Vagina (tissue), 2 donors: Measurements from ENCODE around the gene ADAMTS13.

Experiments
- POLR2A ChIP-seq, 2 donors: fragments of 450-650 bp; IDR thresholded peaks; one replicate each; pipeline ENCODE4 v1.6.1; 2017; ENCODE audit warnings: antibody characterized with exemption in 2 of 2, mild to moderate bottlenecking in 2 of 2, moderate library complexity in 2 of 2
- TF ChIP-seq, protein P1 (sequence below), 3 experiments: fragments of 450-650 bp in 2 of 3; fragments of 200-600 bp in 1 of 3; sonication (generic) in 1 of 3; IDR thresholded peaks; one replicate each; pipeline ENCODE4 v1.5.1; 2017 to 2019; ENCODE audit warnings: antibody characterized with exemption in 3 of 3, mild to moderate bottlenecking in 2 of 3, moderate library complexity in 2 of 3

DNA sequence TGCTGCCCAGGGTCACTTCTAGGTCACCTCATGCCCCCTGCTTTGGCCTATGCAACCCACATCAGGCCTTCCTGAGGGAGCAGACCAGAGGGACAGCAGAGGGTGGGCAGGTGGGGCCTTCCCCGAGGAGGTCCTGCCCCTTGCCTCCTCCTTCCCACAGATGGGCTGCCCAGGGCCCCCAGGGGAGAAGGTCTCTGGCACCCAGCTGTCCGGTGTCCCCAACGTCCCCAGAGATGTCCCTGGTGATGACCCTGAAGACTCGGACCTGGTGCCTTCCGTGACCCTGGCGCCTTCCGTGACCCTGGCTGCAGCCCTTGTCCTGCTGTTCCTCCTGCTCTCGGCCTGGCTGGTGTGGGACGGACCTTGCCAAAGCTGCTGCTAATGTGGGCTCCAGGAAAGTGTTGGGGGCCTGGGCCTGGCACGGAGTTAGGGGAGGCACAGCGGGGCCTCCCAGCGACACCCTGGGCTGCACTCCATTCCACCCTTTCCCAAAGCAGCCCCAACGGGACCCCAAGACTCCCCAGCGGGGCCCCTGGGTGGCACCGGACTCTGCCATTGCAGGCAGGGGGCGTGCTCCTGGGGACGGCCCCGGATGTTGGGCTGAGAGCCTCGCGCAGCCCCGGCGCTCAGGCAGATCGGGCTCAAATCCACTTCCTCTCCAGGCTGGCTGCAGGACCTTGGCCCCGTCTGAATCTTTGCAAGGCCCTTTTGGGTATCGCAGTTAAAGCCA is 63.5 kb downstream of the ADAMTS13 start:
- TF ChIP-seq, protein P1, sequence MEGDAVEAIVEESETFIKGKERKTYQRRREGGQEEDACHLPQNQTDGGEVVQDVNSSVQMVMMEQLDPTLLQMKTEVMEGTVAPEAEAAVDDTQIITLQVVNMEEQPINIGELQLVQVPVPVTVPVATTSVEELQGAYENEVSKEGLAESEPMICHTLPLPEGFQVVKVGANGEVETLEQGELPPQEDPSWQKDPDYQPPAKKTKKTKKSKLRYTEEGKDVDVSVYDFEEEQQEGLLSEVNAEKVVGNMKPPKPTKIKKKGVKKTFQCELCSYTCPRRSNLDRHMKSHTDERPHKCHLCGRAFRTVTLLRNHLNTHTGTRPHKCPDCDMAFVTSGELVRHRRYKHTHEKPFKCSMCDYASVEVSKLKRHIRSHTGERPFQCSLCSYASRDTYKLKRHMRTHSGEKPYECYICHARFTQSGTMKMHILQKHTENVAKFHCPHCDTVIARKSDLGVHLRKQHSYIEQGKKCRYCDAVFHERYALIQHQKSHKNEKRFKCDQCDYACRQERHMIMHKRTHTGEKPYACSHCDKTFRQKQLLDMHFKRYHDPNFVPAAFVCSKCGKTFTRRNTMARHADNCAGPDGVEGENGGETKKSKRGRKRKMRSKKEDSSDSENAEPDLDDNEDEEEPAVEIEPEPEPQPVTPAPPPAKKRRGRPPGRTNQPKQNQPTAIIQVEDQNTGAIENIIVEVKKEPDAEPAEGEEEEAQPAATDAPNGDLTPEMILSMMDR (IDR thresholded peaks at IDR 0.05), result no peak
- no peak for TF ChIP-seq POLR2A (IDR thresholded peaks at IDR 0.05)
